Aorta (tissue), 5 donors: ENCODE data around the gene LONRF2. TPM values are rescaled to one million over a fixed set of nuclear protein-coding genes. Genes with fewer than 3 reads are reported as not detected.

Experiments
- ATAC-seq: fragments of 200-7000 bp; cut with Tn5 transposase; one replicate; pipeline ENCODE4 v1.9.1; 2022; ENCODE audit warnings: moderate library complexity; ENCODE audit not compliant: low FRiP score
- DNase-seq, 2 donors: peaks; one replicate each; pipeline ENCODE4 v3.0.0-alpha.2; 2020
- H3K27ac ChIP-seq, 2 donors: one replicate each; pipeline ENCODE4 v1.5.1; 2013; ENCODE audit warnings: low read length in 2 of 2, mild to moderate bottlenecking in 2 of 2, moderate library complexity in 2 of 2, control low read depth in 1 of 2, inconsistent platforms in 1 of 2, low read depth in 1 of 2
- H3K27me3 ChIP-seq, 2 donors: one replicate each; pipeline ENCODE4 v1.6.1; 2013; ENCODE audit warnings: control low read depth in 1 of 2, low read length in 1 of 2, mild to moderate bottlenecking in 1 of 2, moderate library complexity in 1 of 2; ENCODE audit not compliant: insufficient read depth in 2 of 2, control insufficient read depth in 1 of 2
- H3K36me3 ChIP-seq, 2 donors: one replicate each; pipeline ENCODE4 v1.6.1; 2013; ENCODE audit warnings: control low read depth in 1 of 2, low read length in 1 of 2, mild to moderate bottlenecking in 1 of 2; ENCODE audit not compliant: insufficient read depth in 2 of 2, control insufficient read depth in 1 of 2
- H3K4me1 ChIP-seq, 2 donors: one replicate each; pipeline ENCODE4 v1.6.1; 2013; ENCODE audit warnings: low read length in 2 of 2, control low read depth in 1 of 2, mild to moderate bottlenecking in 1 of 2, moderate library complexity in 1 of 2; ENCODE audit not compliant: insufficient read depth in 2 of 2, control insufficient read depth in 1 of 2
- H3K4me3 ChIP-seq, 2 donors: one replicate each; pipeline ENCODE4 v1.5.1; 2013; ENCODE audit warnings: low read length in 2 of 2, control low read depth in 1 of 2, mild to moderate bottlenecking in 1 of 2
- H3K9me3 ChIP-seq: one replicate; pipeline ENCODE4 v1.6.1; 2013; ENCODE audit warnings: mild to moderate bottlenecking, low read length; ENCODE audit not compliant: control insufficient read depth
- WGBS, 2 donors: extraction: QIAGEN DNeasy Blood & Tissue Kit; methylation state at CpG; one replicate each; pipeline ENCODE4 v1.1.7; 2013; 5-methylcytosine and 5-hydroxymethylcytosine counted together
- intact Hi-C, 2 donors: fragments of 100-400 bp; cut with DNase I; formaldehyde crosslinking; loops; one replicate each; pipeline versions ENCODE4 v1.14.2 to v1.15.0; 2022
- polyA plus RNA-seq, 2 donors: library from polyadenylated mRNA; stranded (reverse); fragments of 200-250 nt; gene quantifications; one replicate each; pipeline ENCODE4 v1.2.3, GENCODE V29; 2013
- total RNA-seq, 2 donors: library from RNA; stranded (reverse); fragmentation: NEBNext Ultra II Directional; extraction: Animal tissue kit (Norgen Biotek cat#: 25700); gene quantifications; one replicate each; pipeline ENCODE4 v1.2.1, GENCODE V29; 2021
- donor health status: healthy with polysubstance abuse.
- donor health status: Bipolar disorder and iron deficiency.
- donor health status: DM: no; HTN: no; CAD: no.
- donor health status: DM: no; HTN: no; CAD: no.
- donor health status: DM: yes; HTN: yes; CAD: no.

LONRF2 gene
- total and polyA plus RNA-seq, 4 donors, result 0.43 to 10.9 (median 5.5) TPM

DNA sequence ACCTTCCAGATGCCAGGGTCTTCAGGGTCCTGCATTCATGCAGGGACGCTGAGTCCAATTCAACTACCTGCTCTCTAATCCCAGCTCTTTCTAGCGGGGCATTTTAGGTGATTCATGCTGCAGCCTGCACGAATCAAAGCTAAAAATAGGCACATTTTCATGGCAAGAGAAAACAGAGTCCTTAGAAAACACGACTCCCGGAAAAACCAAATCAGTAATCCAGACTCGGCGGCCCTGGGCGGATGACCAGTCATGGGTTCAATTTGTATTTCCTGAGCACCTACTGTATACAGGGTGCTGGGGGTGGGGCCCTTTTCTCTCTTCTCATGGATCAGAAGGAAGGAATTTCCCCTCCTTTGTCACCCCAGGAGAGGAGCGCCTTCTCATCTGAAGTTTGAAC is 64.4 kb downstream of the LONRF2 start:
- Histone ChIP-seq H3K27ac (no peak overlapping the region), H3K27me3 (no peaks in the 10 kb centered on the region), H3K4me1 (no peaks in the 10 kb centered on the region), H3K4me3 (no peak overlapping the region), H3K36me3 (no peaks in the 10 kb centered on the region), H3K9me3 (no peaks in the 10 kb centered on the region)
- ATAC-seq, result no peak
- 16 to 17% methylated on average over 9 of the region's 9 CpGs for WGBS, 2 donors
- intact Hi-C loops, result loop anchor here in 1 of 2 donors (10.0 kb wide), 1 partner anchor 443 kb away; no protein-coding TSS in a partner anchor
- DNase-seq, result no peak

DNA sequence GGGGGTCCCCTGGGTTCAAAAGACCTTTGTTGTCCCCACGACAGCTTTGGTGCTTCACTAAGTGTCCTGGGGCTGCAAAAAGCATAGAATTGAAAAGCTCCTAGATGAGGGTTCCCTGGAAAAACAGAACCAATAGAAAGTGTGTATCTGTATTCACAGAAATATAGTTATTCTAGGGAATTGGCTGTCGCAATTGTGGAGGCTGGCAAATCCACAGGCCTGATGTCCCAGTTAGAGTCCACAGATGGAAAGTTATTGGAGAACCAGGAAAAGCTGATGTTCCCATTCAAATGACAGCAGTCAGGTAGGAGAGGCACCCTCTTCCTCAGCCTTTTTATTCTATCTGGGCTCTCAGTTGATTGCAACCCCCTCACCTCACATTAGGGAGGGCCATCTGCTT is 65.5 kb downstream of the LONRF2 start:
- intact Hi-C loops, result loop anchor here in 1 of 2 donors (10.0 kb wide), 1 partner anchor 442 kb away; no protein-coding TSS in a partner anchor
- 88 to 94% methylated on average over 2 of the region's 2 CpGs for WGBS, 2 donors
- Histone ChIP-seq H3K9me3 (no peaks in the 10 kb centered on the region), H3K4me1 (no peaks in the 10 kb centered on the region), H3K27me3 (no peaks in the 10 kb centered on the region), H3K36me3 (no peaks in the 10 kb centered on the region), H3K4me3 (no peak overlapping the region), H3K27ac (no peak overlapping the region)
- no peak for DNase-seq
- no peak for ATAC-seq

DNA sequence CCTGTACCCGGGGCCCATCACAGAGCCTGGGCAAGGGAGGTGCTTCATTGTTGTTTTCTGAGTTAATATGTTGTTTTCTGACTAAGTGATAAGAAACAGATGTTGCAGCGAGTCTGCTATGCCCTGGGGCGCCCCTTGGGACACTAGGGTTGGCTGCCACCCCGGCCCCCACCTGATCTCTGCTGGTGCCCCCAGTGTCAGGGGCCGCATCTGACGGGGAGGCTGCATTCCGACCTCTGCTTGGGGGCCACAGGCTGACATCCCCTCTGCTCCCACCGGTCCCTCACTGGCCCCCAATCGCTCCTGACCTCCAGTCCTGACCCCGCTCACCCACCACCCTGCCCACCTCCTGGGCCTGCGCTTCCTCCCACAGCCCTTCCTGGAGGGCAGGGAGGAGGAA is 65.9 kb downstream of the LONRF2 start:
- Histone ChIP-seq H3K4me1 (no peaks in the 10 kb centered on the region), H3K27ac (no peak overlapping the region), H3K4me3 (no peak overlapping the region), H3K27me3 (no peaks in the 10 kb centered on the region), H3K36me3 (no peaks in the 10 kb centered on the region), H3K9me3 (no peaks in the 10 kb centered on the region)
- no peak for ATAC-seq
- 92 to 96% methylated on average over 11 of the region's 11 CpGs for WGBS, 2 donors
- DNase-seq, result no peak
- intact Hi-C loops, result loop anchor here in 1 of 2 donors (10.0 kb wide), 1 partner anchor 442 kb away; no protein-coding TSS in a partner anchor

DNA sequence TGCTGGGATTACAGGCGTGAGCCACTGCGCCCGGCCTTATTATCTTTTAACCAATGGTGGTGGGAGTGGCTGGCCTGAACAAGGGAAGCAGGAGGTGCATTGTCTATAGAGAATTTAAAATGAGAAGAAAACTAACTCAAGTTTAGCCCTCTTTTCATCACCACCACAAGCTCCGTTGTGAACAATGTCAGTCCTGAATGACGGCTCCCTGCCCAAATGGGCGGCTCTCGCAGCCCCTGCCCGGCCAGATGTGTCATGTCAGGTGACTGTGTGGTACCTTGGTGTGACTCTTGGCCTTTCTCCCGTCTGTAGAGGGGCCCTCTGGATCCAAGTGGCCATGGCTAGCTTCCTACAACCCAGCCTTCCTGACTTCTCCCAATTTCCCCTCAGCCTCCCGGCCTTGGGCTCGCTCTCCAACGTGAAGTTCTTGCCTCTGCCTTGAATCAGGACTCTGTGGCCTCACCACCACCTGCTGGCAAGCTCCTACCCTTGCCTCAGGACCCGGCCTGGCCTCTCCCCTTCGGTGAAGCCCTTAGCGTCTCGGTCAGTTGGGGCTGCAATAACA is 67.6 kb downstream of the LONRF2 start:
- DNase-seq, result no peak

DNA sequence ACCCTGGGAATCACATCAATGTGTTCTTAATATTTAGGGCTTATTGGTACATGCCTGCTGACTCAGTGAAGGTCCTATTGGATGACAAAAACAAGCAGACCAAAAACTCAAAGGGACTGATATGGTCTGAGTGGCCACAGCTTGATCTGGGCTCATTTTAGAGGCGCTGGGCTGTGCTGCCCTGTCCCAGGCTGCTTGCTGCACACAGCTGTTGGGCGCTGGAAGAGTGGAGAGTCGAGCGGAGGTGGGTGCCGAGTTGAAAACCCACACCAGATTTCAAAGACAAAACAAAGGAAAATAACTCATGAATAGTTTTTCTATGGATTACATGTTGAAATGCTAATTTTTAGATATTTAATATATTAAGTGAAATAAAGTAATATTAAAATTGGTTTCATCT is 68.5 kb downstream of the LONRF2 start:
- intact Hi-C loops, result loop anchor here in 1 of 2 donors (10.0 kb wide), 1 partner anchor 439 kb away; no protein-coding TSS in a partner anchor
- H3K4me3 ChIP-seq, result no peak overlapping the region
- no peaks in the 10 kb centered on the region for H3K27me3 ChIP-seq
- no peaks in the 10 kb centered on the region for H3K9me3 ChIP-seq
- ATAC-seq, result no peak
- DNase-seq, result no peak
- no peaks in the 10 kb centered on the region for H3K36me3 ChIP-seq
- 96 to 98% methylated on average over 5 of the region's 5 CpGs for WGBS, 2 donors
- H3K4me1 ChIP-seq, result no peaks in the 10 kb centered on the region
- no peak overlapping the region for H3K27ac ChIP-seq

More for the DNA sequence above, 67.6 kb downstream of the LONRF2 start:
- Histone ChIP-seq H3K27ac (no peak overlapping the region), H3K27me3 (no peaks in the 10 kb centered on the region), H3K9me3 (no peaks in the 10 kb centered on the region), H3K4me3 (no peak overlapping the region), H3K4me1 (no peaks in the 10 kb centered on the region), H3K36me3 (no peaks in the 10 kb centered on the region)
- no peak for ATAC-seq
- WGBS, 2 donors, result 93 to 94% methylated on average over 16 of the region's 16 CpGs
- intact Hi-C loops, result loop anchor here in 1 of 2 donors (10.0 kb wide), 1 partner anchor 440 kb away; no protein-coding TSS in a partner anchor

DNA sequence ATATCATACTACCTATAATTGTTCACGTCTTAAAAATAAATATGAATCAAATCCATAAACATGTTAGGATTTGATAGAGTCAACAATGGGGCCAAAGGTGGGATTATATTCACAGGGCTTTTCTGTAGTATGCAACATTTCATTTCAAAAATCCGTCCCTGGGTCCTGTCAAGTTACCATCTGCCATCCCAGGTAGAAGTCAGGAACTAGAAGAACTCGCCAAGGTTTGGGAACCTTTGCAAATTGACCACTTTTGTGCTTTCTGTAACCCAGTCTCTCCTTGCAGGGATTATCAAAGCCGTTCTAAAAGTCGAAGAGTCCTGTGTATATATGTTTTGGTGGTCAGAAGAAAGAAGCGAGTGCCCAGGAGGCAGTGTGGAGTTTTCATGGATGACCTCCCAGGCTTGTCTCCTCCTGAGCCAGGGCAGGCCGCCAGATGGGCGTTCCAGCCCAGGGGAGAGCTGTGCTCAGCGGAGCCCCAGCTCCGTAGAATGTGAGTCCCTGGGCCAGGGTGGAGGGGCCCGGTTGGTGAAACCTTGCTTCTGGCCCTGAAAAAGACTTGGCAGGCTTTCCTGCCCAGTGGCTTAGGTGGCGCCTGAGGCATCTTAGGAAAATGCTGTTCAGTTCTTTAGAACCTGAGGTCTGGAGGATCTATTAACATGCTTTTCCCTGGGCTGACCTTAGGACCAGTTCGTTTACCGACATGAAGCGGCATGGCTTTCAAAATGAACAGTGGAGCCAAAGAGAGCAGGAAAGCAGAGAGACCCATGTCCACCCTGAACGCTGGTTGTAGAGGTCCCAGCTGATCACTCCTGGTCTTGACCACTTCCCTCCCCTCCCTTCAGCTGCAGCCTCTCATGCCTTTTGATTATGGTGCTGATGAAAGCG is 69.2 kb downstream of the LONRF2 start:
- Histone ChIP-seq H3K4me3 (no peak overlapping the region), H3K27ac (no peak overlapping the region), H3K9me3 (no peaks in the 10 kb centered on the region), H3K27me3 (no peaks in the 10 kb centered on the region), H3K36me3 (no peaks in the 10 kb centered on the region), H3K4me1 (no peaks in the 10 kb centered on the region)
- DNase-seq (no peak), ATAC-seq (no peak)
- WGBS, 2 donors, result 65 to 70% methylated on average over 17 of the region's 17 CpGs
- intact Hi-C loops, result loop anchor here in 1 of 2 donors (10.0 kb wide), 1 partner anchor 438 kb away; no protein-coding TSS in a partner anchor

DNA sequence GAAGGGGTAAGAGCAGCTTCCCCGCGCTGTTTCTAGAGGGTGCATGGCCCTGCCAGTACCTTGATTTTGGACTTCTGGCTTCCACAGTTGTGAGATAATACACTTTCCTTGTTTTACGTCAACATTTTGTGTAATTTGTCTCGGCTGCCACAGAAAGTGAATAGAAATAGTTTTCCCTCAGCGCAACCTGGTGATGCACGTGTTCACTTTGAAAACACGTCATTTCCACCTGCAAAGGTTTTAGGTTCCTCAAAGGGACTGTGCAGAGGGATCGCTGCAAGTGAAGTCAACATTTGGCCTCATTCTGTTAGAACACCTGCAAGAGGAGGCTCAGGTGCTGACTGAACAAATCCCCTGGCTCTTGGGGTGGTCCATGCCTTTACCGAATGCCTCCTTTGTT is 71.7 kb downstream of the LONRF2 start:
- no peak overlapping the region for H3K27ac ChIP-seq
- H3K4me3 ChIP-seq, result no peak overlapping the region
- intact Hi-C loops, result loop anchor here in 1 of 2 donors (10.0 kb wide), 1 partner anchor 436 kb away; no protein-coding TSS in a partner anchor
- H3K27me3 ChIP-seq, result no peaks in the 10 kb centered on the region
- no peaks in the 10 kb centered on the region for H3K9me3 ChIP-seq
- 93 to 97% methylated on average over 9 of the region's 9 CpGs for WGBS, 2 donors
- H3K36me3 ChIP-seq, result no peaks in the 10 kb centered on the region
- ATAC-seq, result no peak
- no peaks in the 10 kb centered on the region for H3K4me1 ChIP-seq
- DNase-seq, result no peak

DNA sequence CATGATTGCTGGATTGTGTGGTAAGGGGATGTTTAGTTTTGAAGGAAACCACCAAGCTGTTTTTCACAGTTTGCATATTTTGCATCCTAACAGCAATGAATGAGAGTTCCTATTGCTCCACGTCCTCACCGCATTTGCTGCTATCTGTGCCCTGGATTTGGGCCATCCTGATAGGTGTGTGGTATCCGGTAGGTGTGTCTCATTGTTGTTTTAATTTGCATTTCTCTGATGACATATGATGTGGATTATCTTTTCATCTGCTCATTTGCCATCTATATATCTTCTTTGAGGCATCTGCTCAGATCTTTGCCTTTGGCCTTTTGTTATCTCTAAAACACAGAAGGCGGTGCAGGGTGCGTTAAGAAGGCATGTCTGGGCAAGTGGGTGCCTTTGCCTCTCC is 73.3 kb downstream of the LONRF2 start:
- ATAC-seq (no peak), DNase-seq (no peak)
- Histone ChIP-seq H3K4me1 (no peaks in the 10 kb centered on the region), H3K36me3 (no peaks in the 10 kb centered on the region), H3K27ac (no peak overlapping the region), H3K9me3 (no peaks in the 10 kb centered on the region), H3K27me3 (no peaks in the 10 kb centered on the region), H3K4me3 (no peak overlapping the region)
- intact Hi-C loops, result loop anchor here in 1 of 2 donors (10.0 kb wide), 1 partner anchor 144 kb away; no protein-coding TSS in a partner anchor
- 92 to 95% methylated on average over 5 of the region's 5 CpGs for WGBS, 2 donors
